GM21717 (cell line): ENCODE results near the gene SOST.
"Not testable (repeated sequence)": the region's sequence is repeated elsewhere in the genome, so short reads cannot be mapped to it uniquely, and the experiment has no call there.

Source experiments
- ATAC-seq: cut with Tn5 transposase; IDR thresholded peaks from one replicate; pipeline ENCODE4 v1.9.1; 2021; ENCODE audit warnings: mild to moderate bottlenecking, moderate library complexity; ENCODE audit not compliant: unreplicated experiment

The SOST gene

GRCh38 chr17:43758497-43759174 is at the start of gene SOST:
Gene SOST (minus strand): TSS chr17:43758791. CDS start chr17:43758741, 50 bp downstream.
- no peak for ATAC-seq

- ATAC-seq, result no peak
Observed at GRCh38 chr17:43808076-43808475, 49.5 kb upstream of the SOST start.

- no peak for ATAC-seq
Observed at GRCh38 chr17:43805117-43805516, 46.5 kb upstream of the SOST start.

GRCh38 chr17:43803758-43804157 is 45.2 kb upstream of the SOST start:
- no peak for ATAC-seq

GRCh38 chr17:43801844-43802243 is 43.3 kb upstream of the SOST start:
- no peak for ATAC-seq

- ATAC-seq, result no peak
Observed at GRCh38 chr17:43800736-43801135, 42.1 kb upstream of the SOST start.

- ATAC-seq, result no peak
Observed at GRCh38 chr17:43799047-43799446, 40.5 kb upstream of the SOST start.

GRCh38 chr17:43798024-43798423 is 39.4 kb upstream of the SOST start:
- ATAC-seq, result not testable (repeated sequence)

GRCh38 chr17:43792668-43793067 is 34.1 kb upstream of the SOST start:
- not testable (repeated sequence) for ATAC-seq

GRCh38 chr17:43791589-43791988 is 33.0 kb upstream of the SOST start:
- ATAC-seq, result no peak

- no peak for ATAC-seq
Observed at GRCh38 chr17:43790311-43790940, 31.8 kb upstream of the SOST start.

- ATAC-seq, result no peak
Observed at GRCh38 chr17:43789482-43789881, 30.9 kb upstream of the SOST start.

- ATAC-seq, result no peak
Observed at GRCh38 chr17:43788540-43788939, 29.9 kb upstream of the SOST start.

GRCh38 chr17:43787728-43788127 is 29.1 kb upstream of the SOST start:
- ATAC-seq, result no peak

GRCh38 chr17:43784628-43785101 is 26.1 kb upstream of the SOST start:
- ATAC-seq, result no peak

GRCh38 chr17:43784068-43784467 is 25.5 kb upstream of the SOST start:
- ATAC-seq, result no peak

- ATAC-seq, result no peak
Observed at GRCh38 chr17:43782913-43783680, 24.5 kb upstream of the SOST start.

- ATAC-seq, result no peak
Observed at GRCh38 chr17:43780135-43780534, 21.5 kb upstream of the SOST start, which contains the start of gene CFAP97D1. Gene CFAP97D1 (plus strand): TSS chr17:43780435. CDS start chr17:43780463, 28 bp downstream.

GRCh38 chr17:43779145-43780125 is 20.8 kb upstream of the SOST start:
- no peak for ATAC-seq

- ATAC-seq, result peak; percentile 72
Observed at GRCh38 chr17:43778337-43779144, 19.9 kb upstream of the SOST start, which contains the start of gene DUSP3. Gene DUSP3 (minus strand): TSS chr17:43778977. CDS start chr17:43778924, 53 bp downstream.
